Epithelial cell of proximal tubule (primary cell): Measurements from ENCODE around the gene AADACL4. TPM values are rescaled to one million over a fixed set of nuclear protein-coding genes. Genes with fewer than 3 reads are reported as not detected.

Source experiments
- DNase-seq: peaks from one replicate; pipeline ENCODE4 v3.0.0-alpha.2; 2011; ENCODE audit warnings: low read depth
- H3K4me3 ChIP-seq: 2 replicates; pipeline ENCODE4 v1.5.1; 2011; ENCODE audit warnings: low read depth, mild to moderate bottlenecking, low read length
- total RNA-seq: library from RNA; depleted of rRNA; stranded (reverse); fragments of >200 nt; gene quantifications from 2 replicates; pipeline ENCODE4 v1.2.3, GENCODE V29; 2015
- TF ChIP-seq, protein P1 (sequence below): conservative IDR thresholded peaks from 2 replicates; pipeline ENCODE4 v1.5.1; 2012; ENCODE audit warnings: low read depth, mild to moderate bottlenecking, low read length

Gene AADACL4
- total RNA-seq, 1 donor from 2014 or later, result not detected

DNA sequence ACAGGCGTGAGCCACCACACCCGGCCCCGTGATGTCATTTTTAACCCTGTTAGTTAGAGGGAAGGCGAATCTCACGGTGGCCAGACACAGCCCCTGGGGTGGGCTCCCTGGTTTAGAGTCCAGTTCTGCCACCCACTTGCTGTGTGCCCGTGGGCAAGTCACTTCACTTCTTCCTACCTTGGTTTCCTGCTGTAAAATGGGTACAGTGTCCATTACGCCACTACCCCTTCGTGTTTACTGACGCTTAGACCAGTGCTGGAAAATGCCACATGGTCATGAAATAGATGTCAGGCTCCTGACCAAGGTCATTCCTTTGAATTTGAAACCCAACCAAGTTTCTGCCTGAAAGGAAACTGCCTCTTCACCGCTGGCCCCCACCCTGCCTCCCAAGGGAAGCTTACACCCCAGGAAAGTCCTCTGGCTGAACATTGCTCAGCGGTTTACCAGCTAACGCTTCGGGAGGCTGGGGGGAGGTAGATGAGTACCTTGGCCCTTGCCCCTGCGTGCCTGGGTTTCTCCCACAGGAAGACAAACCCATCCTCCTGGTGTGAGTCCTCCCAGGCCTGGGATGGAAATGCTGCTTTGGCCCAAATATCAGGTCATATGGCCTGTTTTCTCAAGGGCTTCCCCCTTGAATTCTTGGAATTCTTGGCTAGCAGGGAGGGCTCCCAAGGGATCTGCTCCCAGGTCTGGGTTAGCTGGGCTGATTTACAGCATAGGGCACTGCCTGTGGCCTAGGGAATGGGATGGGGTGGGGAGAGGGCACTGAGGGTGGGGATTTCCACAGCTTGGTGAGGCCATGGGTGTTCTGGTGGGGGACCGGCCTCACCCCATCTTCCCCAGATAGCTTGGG, 7.6 kb upstream of the AADACL4 start:
- TF ChIP-seq, protein P1, sequence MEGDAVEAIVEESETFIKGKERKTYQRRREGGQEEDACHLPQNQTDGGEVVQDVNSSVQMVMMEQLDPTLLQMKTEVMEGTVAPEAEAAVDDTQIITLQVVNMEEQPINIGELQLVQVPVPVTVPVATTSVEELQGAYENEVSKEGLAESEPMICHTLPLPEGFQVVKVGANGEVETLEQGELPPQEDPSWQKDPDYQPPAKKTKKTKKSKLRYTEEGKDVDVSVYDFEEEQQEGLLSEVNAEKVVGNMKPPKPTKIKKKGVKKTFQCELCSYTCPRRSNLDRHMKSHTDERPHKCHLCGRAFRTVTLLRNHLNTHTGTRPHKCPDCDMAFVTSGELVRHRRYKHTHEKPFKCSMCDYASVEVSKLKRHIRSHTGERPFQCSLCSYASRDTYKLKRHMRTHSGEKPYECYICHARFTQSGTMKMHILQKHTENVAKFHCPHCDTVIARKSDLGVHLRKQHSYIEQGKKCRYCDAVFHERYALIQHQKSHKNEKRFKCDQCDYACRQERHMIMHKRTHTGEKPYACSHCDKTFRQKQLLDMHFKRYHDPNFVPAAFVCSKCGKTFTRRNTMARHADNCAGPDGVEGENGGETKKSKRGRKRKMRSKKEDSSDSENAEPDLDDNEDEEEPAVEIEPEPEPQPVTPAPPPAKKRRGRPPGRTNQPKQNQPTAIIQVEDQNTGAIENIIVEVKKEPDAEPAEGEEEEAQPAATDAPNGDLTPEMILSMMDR, result no peak
- no peak for DNase-seq

DNA sequence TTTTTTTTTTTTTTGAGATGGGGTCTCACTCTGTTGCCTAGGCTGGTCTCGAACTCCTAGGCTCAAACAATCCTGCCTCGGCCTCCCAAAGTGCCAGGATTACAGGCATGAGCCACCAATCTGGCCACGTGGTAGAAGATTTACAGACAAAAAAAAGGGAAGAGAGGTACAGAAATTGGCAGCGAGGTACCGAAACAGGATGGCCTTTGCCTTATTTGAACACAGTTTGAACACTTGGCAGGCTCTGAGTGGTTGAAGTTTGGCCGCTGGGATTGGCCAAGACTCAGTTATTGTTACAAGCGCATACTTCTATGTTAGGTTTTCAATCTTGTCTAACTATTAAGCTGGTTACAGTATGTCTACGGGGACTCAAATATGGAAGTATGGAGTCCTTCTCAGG, 6.2 kb upstream of the AADACL4 start:
- TF ChIP-seq, protein P1, result no peak
- no peak overlapping the region for H3K4me3 ChIP-seq
- no peak for DNase-seq

More for the DNA sequence above, 7.6 kb upstream of the AADACL4 start:
- H3K4me3 ChIP-seq, result no peak overlapping the region

DNA sequence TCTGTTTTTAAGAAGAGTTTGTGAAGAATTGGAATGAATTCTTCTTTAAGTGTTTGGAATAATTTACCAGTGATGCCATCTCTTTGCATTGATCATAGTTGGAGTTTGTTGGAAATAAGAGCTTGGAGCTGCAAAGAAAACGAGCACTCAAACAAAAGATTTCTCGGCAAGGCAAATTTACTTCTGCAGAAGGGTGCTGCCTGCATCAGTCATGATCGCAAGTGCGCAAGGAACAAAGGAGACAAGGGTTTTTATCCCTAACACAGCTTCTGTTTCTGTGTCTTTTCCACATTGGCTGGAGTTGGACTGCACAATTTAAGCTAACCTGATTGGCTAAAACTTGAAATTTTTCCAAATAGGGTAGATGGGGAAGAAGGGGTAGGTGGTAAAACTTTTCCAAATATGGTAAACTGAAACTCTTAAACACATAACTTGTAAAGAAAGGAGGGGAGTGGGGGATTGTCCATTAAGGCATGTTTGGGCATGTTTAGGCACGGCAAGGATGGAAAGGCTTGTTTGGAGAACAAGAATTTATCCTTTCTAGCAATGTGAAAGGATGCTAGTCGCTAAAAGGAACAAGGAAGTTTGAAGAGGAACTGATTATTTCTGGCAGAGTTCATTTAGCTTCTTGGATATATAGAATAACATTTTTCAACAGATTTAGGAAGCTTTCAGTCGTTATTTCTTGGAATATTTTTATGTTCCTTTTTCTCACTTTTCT, 3.5 kb upstream of the AADACL4 start:
- H3K4me3 ChIP-seq, result no peak overlapping the region
- DNase-seq, result no peak
- TF ChIP-seq, protein P1, result no peak

DNA sequence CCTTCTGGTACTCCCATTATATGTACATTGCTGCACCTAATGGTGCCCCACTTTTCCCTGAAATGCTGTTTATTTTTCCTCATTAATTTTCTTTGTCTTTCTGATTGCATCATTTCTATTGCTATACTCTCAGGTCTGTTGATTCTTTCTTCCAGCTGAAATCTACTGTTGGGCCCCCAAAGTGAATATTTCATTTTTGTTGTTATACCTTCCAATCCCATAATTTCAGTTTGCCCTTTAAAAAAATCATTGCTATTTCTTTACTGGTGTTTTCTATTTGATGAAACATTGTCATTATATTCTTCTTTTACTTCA, 3.0 kb upstream of the AADACL4 start:
- DNase-seq, result no peak
- TF ChIP-seq, protein P1, result no peak
- no peak overlapping the region for H3K4me3 ChIP-seq

DNA sequence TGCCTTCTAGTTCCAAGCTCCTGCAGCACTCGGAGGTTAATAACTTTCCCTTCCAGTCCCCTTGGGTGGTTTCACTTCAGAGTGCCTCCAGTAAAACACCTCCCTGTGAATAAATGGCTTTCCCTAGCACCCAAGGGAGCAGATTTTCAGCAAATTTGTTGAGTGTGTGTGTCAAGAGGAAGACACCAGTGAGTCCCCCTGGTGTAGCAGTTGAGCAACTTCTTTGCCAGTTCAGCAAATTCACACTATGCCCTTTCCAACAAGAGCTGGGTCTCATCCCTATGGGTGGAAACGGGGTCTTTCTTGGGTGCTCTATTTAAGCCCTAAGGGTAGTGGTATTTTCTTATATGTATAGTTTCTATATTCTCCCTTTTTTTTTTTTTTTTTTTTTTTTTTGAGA, 806 bp upstream of the AADACL4 start:
- TF ChIP-seq, protein P1, result peak; percentile 11
- no peak for DNase-seq
- no peak overlapping the region for H3K4me3 ChIP-seq

DNA sequence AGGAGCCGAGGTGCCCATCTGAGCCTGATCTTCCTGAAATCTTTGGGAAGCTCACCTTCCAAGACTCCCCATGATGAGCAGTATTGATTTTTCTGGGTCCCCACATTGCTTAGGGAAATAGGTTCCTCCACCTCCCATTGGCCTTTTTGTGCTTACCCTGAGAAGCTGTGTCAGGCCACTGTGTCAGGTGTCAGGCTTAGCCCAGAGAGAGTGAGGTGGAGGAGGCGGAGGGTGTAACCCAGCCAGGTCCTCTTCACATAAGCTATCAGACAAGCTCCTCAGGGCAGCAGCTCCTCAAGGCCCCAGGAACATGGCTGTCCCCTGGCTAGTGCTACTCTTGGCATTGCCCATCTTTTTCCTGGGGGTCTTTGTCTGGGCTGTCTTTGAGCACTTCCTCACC, 352 bp downstream of the AADACL4 start:
- TF ChIP-seq, protein P1, result no peak
- no peak for DNase-seq
- H3K4me3 ChIP-seq, result no peak overlapping the region
